ENCODE results near the gene TMC5.
"Not testable (repeated sequence)": the region's sequence is repeated elsewhere in the genome, so short reads cannot be mapped to it uniquely, and the experiment has no call there.

The TMC5 gene

DNA sequence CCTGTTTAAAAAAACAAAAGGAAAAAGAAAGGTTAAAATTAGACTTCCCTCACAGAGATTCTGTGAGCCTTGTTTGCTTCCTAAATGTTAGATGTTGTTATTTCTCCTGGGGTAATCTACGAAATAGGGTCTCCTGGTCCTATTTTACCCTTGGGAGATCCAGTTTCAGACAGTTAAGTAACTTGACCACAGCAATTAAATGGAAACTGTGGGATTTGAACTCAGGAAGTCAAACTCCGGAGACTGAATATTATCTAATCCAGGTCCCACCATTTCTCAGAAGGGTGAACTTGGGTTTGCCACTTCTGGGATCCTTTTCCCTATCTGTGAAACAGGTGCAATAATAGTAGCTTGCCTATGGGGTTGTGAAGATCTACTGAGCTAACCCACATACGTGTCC lies 6.4 kb upstream of the TMC5 start:
- H3K9ac ChIP-seq (ENCODE audit: low read length) = peak overlapping the region; percentile 91
- peak overlapping the region; percentile 69 for H3K4me3 ChIP-seq (ENCODE audit: low read length)
- H3K36me3 ChIP-seq (ENCODE audit: control insufficient read depth, insufficient read depth, low read length) = peaks cover 3% of the 10 kb centered on the region
- H3K4me1 ChIP-seq (ENCODE audit: control insufficient read depth, insufficient read depth, low read length) = peaks cover 33% of the 10 kb centered on the region
- H3K27me3 ChIP-seq (ENCODE audit: control insufficient read depth, insufficient read depth, low read length) = no peaks in the 10 kb centered on the region
- H3K9me3 ChIP-seq (ENCODE audit: control insufficient read depth, low read length) = peaks cover 9% of the 10 kb centered on the region

- H3K27me3 ChIP-seq (ENCODE audit: control insufficient read depth, insufficient read depth, low read length); H3K9me3 ChIP-seq (ENCODE audit: control insufficient read depth, low read length); H3K36me3 ChIP-seq (ENCODE audit: control insufficient read depth, insufficient read depth, low read length): not testable (repeated sequence)
- H3K4me3 ChIP-seq (ENCODE audit: low read length) = peak overlapping the region; percentile 69
- H3K4me1 ChIP-seq (ENCODE audit: control insufficient read depth, insufficient read depth, low read length) = peaks cover 33% of the 10 kb centered on the region
- H3K9ac ChIP-seq (ENCODE audit: low read length) = peak overlapping the region; percentile 91
Measured at GRCh38 chr16:19412055-19412454, 5.6 kb upstream of the TMC5 start.

DNA sequence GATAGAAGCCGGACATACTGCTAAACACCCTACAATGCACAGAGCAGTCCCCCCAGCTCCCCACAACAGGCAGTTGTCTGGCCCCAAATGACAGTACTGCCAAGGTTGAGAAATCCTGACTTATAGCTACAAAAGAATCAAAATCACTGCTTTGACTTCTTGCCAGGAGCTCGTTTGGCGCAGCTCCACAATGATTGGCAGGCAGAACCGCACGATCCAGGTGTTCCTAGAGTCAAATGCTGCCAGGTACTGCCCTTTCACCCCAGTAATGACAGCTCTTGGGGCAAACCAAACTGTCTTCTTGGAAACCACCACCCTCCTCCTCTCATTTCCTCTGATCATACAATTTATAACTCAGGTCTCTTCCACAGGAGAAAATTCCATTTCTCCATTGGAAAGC lies 2.2 kb upstream of the TMC5 start:
- Histone ChIP-seq H3K9me3 (ENCODE audit: control insufficient read depth, low read length) (no peaks in the 10 kb centered on the region), H3K4me3 (ENCODE audit: low read length) (no peak overlapping the region), H3K9ac (ENCODE audit: low read length) (peak overlapping the region; percentile 22), H3K27me3 (ENCODE audit: control insufficient read depth, insufficient read depth, low read length) (no peaks in the 10 kb centered on the region), H3K4me1 (ENCODE audit: control insufficient read depth, insufficient read depth, low read length) (peaks cover 27% of the 10 kb centered on the region), H3K36me3 (ENCODE audit: control insufficient read depth, insufficient read depth, low read length) (peaks cover 3% of the 10 kb centered on the region)

GRCh38 chr16:19415918-19416317 lies 1.8 kb upstream of the TMC5 start:
- Histone ChIP-seq H3K4me1 (ENCODE audit: control insufficient read depth, insufficient read depth, low read length) (peaks cover 31% of the 10 kb centered on the region), H3K36me3 (ENCODE audit: control insufficient read depth, insufficient read depth, low read length) (peaks cover 3% of the 10 kb centered on the region), H3K27me3 (ENCODE audit: control insufficient read depth, insufficient read depth, low read length) (no peaks in the 10 kb centered on the region), H3K9me3 (ENCODE audit: control insufficient read depth, low read length) (no peaks in the 10 kb centered on the region), H3K4me3 (ENCODE audit: low read length) (no peak overlapping the region), H3K9ac (ENCODE audit: low read length) (no peak overlapping the region)

- peaks cover 3% of the 10 kb centered on the region for H3K36me3 ChIP-seq (ENCODE audit: control insufficient read depth, insufficient read depth, low read length)
- no peaks in the 10 kb centered on the region for H3K9me3 ChIP-seq (ENCODE audit: control insufficient read depth, low read length)
- peak overlapping the region; percentile 50 for H3K4me3 ChIP-seq (ENCODE audit: low read length)
- peaks cover 31% of the 10 kb centered on the region for H3K4me1 ChIP-seq (ENCODE audit: control insufficient read depth, insufficient read depth, low read length)
- peak overlapping the region; percentile 89 for H3K9ac ChIP-seq (ENCODE audit: low read length)
- H3K27me3 ChIP-seq (ENCODE audit: control insufficient read depth, insufficient read depth, low read length) = no peaks in the 10 kb centered on the region
Measured at GRCh38 chr16:19418200-19418599, 517 bp downstream of the TMC5 start.

DNA sequence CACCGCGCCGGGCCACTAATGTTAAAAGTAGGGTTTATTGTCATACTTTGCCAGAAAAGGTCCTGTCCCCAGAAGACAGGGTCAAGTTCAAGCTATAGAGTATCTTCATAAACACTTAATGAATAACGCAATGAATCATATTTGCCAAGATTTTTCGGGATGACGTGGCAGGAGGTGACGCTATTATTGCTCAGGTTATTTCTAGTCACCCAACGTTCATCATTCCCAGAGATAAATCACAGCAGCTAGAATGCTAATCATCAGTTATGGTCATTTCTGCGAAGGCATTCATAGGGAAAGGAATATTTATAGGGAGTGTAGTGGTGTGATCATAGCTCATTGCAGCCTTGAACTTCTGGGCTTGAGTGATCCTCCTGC lies 2.0 kb downstream of the TMC5 start:
- Histone ChIP-seq H3K36me3 (ENCODE audit: control insufficient read depth, insufficient read depth, low read length) (no peaks in the 10 kb centered on the region), H3K9me3 (ENCODE audit: control insufficient read depth, low read length) (no peaks in the 10 kb centered on the region), H3K27me3 (ENCODE audit: control insufficient read depth, insufficient read depth, low read length) (no peaks in the 10 kb centered on the region), H3K4me3 (ENCODE audit: low read length) (no peak overlapping the region), H3K9ac (ENCODE audit: low read length) (peak overlapping the region; percentile 0), H3K4me1 (ENCODE audit: control insufficient read depth, insufficient read depth, low read length) (peaks cover 31% of the 10 kb centered on the region)

DNA sequence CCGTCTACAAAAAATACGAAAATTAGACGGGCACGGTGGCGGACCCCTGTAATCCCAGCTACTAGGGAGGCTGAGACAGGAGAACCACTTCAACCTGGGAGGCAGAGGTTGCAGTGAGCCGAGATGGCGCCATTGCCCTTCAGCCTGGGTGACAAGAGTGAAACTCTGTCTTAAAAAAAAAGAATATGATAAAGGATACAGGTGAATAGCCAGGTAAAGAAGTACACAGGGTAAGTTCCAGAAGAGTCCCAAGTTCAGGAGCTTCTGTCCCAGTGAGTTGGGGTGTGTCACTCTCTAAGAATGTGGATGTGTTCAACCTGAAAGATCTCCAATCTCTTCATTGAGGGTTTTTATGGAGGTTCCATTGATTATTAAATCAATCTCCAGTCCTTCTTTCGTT lies 6.8 kb downstream of the TMC5 start:
- Histone ChIP-seq H3K36me3 (ENCODE audit: control insufficient read depth, insufficient read depth, low read length) (no peaks in the 10 kb centered on the region), H3K4me3 (ENCODE audit: low read length) (no peak overlapping the region), H3K9ac (ENCODE audit: low read length) (no peak overlapping the region), H3K27me3 (ENCODE audit: control insufficient read depth, insufficient read depth, low read length) (no peaks in the 10 kb centered on the region), H3K4me1 (ENCODE audit: control insufficient read depth, insufficient read depth, low read length) (peaks cover 32% of the 10 kb centered on the region), H3K9me3 (ENCODE audit: control insufficient read depth, low read length) (no peaks in the 10 kb centered on the region)

- no peaks in the 10 kb centered on the region for H3K27me3 ChIP-seq (ENCODE audit: control insufficient read depth, insufficient read depth, low read length)
- H3K4me3 ChIP-seq (ENCODE audit: low read length) = no peak overlapping the region
- no peaks in the 10 kb centered on the region for H3K36me3 ChIP-seq (ENCODE audit: control insufficient read depth, insufficient read depth, low read length)
- H3K9me3 ChIP-seq (ENCODE audit: control insufficient read depth, low read length) = no peaks in the 10 kb centered on the region
- peak overlapping the region; percentile 54 for H3K9ac ChIP-seq (ENCODE audit: low read length)
- peaks cover 47% of the 10 kb centered on the region for H3K4me1 ChIP-seq (ENCODE audit: control insufficient read depth, insufficient read depth, low read length)
Measured at GRCh38 chr16:19430345-19430744, 12.7 kb downstream of the TMC5 start.

- Histone ChIP-seq H3K9me3 (ENCODE audit: control insufficient read depth, low read length) (no peaks in the 10 kb centered on the region), H3K4me1 (ENCODE audit: control insufficient read depth, insufficient read depth, low read length) (peaks cover 53% of the 10 kb centered on the region), H3K27me3 (ENCODE audit: control insufficient read depth, insufficient read depth, low read length) (no peaks in the 10 kb centered on the region), H3K9ac (ENCODE audit: low read length) (peak overlapping the region; percentile 4), H3K4me3 (ENCODE audit: low read length) (no peak overlapping the region), H3K36me3 (ENCODE audit: control insufficient read depth, insufficient read depth, low read length) (no peaks in the 10 kb centered on the region)
Measured at GRCh38 chr16:19431636-19432340, 14.1 kb downstream of the TMC5 start.

- Histone ChIP-seq H3K4me3 (ENCODE audit: low read length) (no peak overlapping the region), H3K9ac (ENCODE audit: low read length) (peak overlapping the region; percentile 4), H3K9me3 (ENCODE audit: control insufficient read depth, low read length) (no peaks in the 10 kb centered on the region), H3K27me3 (ENCODE audit: control insufficient read depth, insufficient read depth, low read length) (no peaks in the 10 kb centered on the region), H3K36me3 (ENCODE audit: control insufficient read depth, insufficient read depth, low read length) (no peaks in the 10 kb centered on the region), H3K4me1 (ENCODE audit: control insufficient read depth, insufficient read depth, low read length) (peaks cover 59% of the 10 kb centered on the region)
Measured at GRCh38 chr16:19432429-19432828, 14.7 kb downstream of the TMC5 start.

- H3K9me3 ChIP-seq (ENCODE audit: control insufficient read depth, low read length) = no peaks in the 10 kb centered on the region
- no peak overlapping the region for H3K9ac ChIP-seq (ENCODE audit: low read length)
Measured at GRCh38 chr16:19434584-19434983, 16.9 kb downstream of the TMC5 start.

GRCh38 chr16:19436540-19436939 lies 18.9 kb downstream of the TMC5 start:
- peak overlapping the region; percentile 14 for H3K9ac ChIP-seq (ENCODE audit: low read length)
- H3K9me3 ChIP-seq (ENCODE audit: control insufficient read depth, low read length) = no peaks in the 10 kb centered on the region
- H3K36me3 ChIP-seq (ENCODE audit: control insufficient read depth, insufficient read depth, low read length) = no peaks in the 10 kb centered on the region
- H3K27me3 ChIP-seq (ENCODE audit: control insufficient read depth, insufficient read depth, low read length) = no peaks in the 10 kb centered on the region
- H3K4me1 ChIP-seq (ENCODE audit: control insufficient read depth, insufficient read depth, low read length) = peaks cover 34% of the 10 kb centered on the region
- no peak overlapping the region for H3K4me3 ChIP-seq (ENCODE audit: low read length)

More at GRCh38 chr16:19434584-19434983, 16.9 kb downstream of the TMC5 start:
- no peak overlapping the region for H3K4me3 ChIP-seq (ENCODE audit: low read length)
- H3K4me1 ChIP-seq (ENCODE audit: control insufficient read depth, insufficient read depth, low read length) = peaks cover 53% of the 10 kb centered on the region
- H3K36me3 ChIP-seq (ENCODE audit: control insufficient read depth, insufficient read depth, low read length) = no peaks in the 10 kb centered on the region
- H3K27me3 ChIP-seq (ENCODE audit: control insufficient read depth, insufficient read depth, low read length) = no peaks in the 10 kb centered on the region

GRCh38 chr16:19437280-19437679 lies 19.6 kb downstream of the TMC5 start:
- no peaks in the 10 kb centered on the region for H3K36me3 ChIP-seq (ENCODE audit: control insufficient read depth, insufficient read depth, low read length)
- no peaks in the 10 kb centered on the region for H3K27me3 ChIP-seq (ENCODE audit: control insufficient read depth, insufficient read depth, low read length)
- peak overlapping the region; percentile 14 for H3K9ac ChIP-seq (ENCODE audit: low read length)
- H3K9me3 ChIP-seq (ENCODE audit: control insufficient read depth, low read length) = no peaks in the 10 kb centered on the region
- H3K4me1 ChIP-seq (ENCODE audit: control insufficient read depth, insufficient read depth, low read length) = peaks cover 26% of the 10 kb centered on the region
- H3K4me3 ChIP-seq (ENCODE audit: low read length) = no peak overlapping the region
